H9 (cell line): ENCODE data around the gene RPL22. TPM values are rescaled to one million over a fixed set of nuclear protein-coding genes. Genes with fewer than 3 reads are reported as not detected.
A peak's percentile ranks its signal among the peaks of the same experiment; 100 is the strongest.

Source experiments
- DNase-seq: peaks from one replicate; pipeline ENCODE4 v3.0.0-alpha.2; 2017
- H2AFZ ChIP-seq: one replicate; pipeline ENCODE4 v1.6.1; 2013; ENCODE audit warnings: mild to moderate bottlenecking, low read length, control low read depth, moderate library complexity
- H2AK5ac ChIP-seq: 2 replicates; pipeline ENCODE4 v1.6.1; 2013; ENCODE audit warnings: low read length, control low read depth, mixed read lengths; ENCODE audit not compliant: insufficient read length
- H2BK120ac ChIP-seq: one replicate; pipeline ENCODE4 v1.6.1; 2013; ENCODE audit warnings: low read depth, mild to moderate bottlenecking, low read length, control low read depth, inconsistent platforms; ENCODE audit not compliant: poor library complexity, severe bottlenecking
- H2BK12ac ChIP-seq: 2 replicates; pipeline ENCODE4 v1.6.1; 2013; ENCODE audit warnings: low read length, control low read depth, mixed read lengths, low read depth; ENCODE audit not compliant: insufficient read length
- H2BK15ac ChIP-seq: 2 replicates; pipeline ENCODE4 v1.6.1; 2013; ENCODE audit warnings: low read depth, low read length, control low read depth
- H2BK20ac ChIP-seq: one replicate; pipeline ENCODE4 v1.6.1; 2013; ENCODE audit warnings: low read depth, mild to moderate bottlenecking, low read length, control low read depth, inconsistent platforms; ENCODE audit not compliant: poor library complexity, severe bottlenecking
- H2BK5ac ChIP-seq: 2 replicates; pipeline ENCODE4 v1.6.1; 2013; ENCODE audit warnings: low read length, control low read depth, mixed read lengths; ENCODE audit not compliant: insufficient read length
- H3K14ac ChIP-seq: 2 replicates; pipeline ENCODE4 v1.6.1; 2013; ENCODE audit warnings: low read length, control low read depth; ENCODE audit not compliant: insufficient read depth
- H3K18ac ChIP-seq: 2 replicates; pipeline ENCODE4 v1.6.1; 2013; ENCODE audit warnings: low read depth, mild to moderate bottlenecking, mixed read lengths, low read length, control low read depth; ENCODE audit not compliant: insufficient read length
- H3K23ac ChIP-seq: 2 replicates; pipeline ENCODE4 v1.6.1; 2013; ENCODE audit warnings: low read length, control low read depth, mixed read lengths, low read depth; ENCODE audit not compliant: insufficient read length
- H3K23me2 ChIP-seq: 2 replicates; pipeline ENCODE4 v1.6.1; 2013; ENCODE audit warnings: low read depth, mild to moderate bottlenecking, mixed read lengths, low read length, control low read depth; ENCODE audit not compliant: insufficient read length, poor library complexity, severe bottlenecking
- H3K27ac ChIP-seq: 2 replicates; pipeline ENCODE4 v1.5.1; 2013; ENCODE audit warnings: low read length, control low read depth, mixed read lengths, low read depth; ENCODE audit not compliant: insufficient read length
- H3K27me3 ChIP-seq: 2 replicates; pipeline ENCODE4 v1.6.1; 2013; ENCODE audit warnings: low read length, control low read depth, inconsistent platforms; ENCODE audit not compliant: insufficient read depth
- H3K4ac ChIP-seq: 2 replicates; pipeline ENCODE4 v1.6.1; 2013; ENCODE audit warnings: low read depth, mild to moderate bottlenecking, control low read depth, inconsistent platforms, low read length, moderate library complexity
- H3K4me1 ChIP-seq: 2 replicates; pipeline ENCODE4 v1.6.1; 2013; ENCODE audit warnings: low read length, control low read depth, inconsistent platforms; ENCODE audit not compliant: insufficient read depth
- H3K4me2 ChIP-seq: 2 replicates; pipeline ENCODE4 v1.6.1; 2013; ENCODE audit warnings: low read length, control low read depth, mixed read lengths; ENCODE audit not compliant: insufficient read length, insufficient read depth
- H3K56ac ChIP-seq: 2 replicates; pipeline ENCODE4 v1.6.1; 2013; ENCODE audit warnings: low read depth, mild to moderate bottlenecking, mixed read lengths, low read length, control low read depth; ENCODE audit not compliant: insufficient read length
- H3K79me1 ChIP-seq: 2 replicates; pipeline ENCODE4 v1.6.1; 2013; ENCODE audit warnings: low read depth, mild to moderate bottlenecking, moderate library complexity, low read length, control low read depth, inconsistent platforms; ENCODE audit not compliant: insufficient read depth, poor library complexity, severe bottlenecking
- H3K79me2 ChIP-seq: 2 replicates; pipeline ENCODE4 v1.6.1; 2013; ENCODE audit warnings: low read length, control low read depth, inconsistent platforms; ENCODE audit not compliant: insufficient read depth
- H3K9ac ChIP-seq: 2 replicates; pipeline ENCODE4 v1.6.1; 2013; ENCODE audit warnings: low read length, control low read depth, mixed read lengths; ENCODE audit not compliant: insufficient read length; ENCODE audit errors: extremely low read depth
- H3K9me3 ChIP-seq: one replicate; pipeline ENCODE4 v1.6.1; 2013; ENCODE audit warnings: low read depth, low read length, inconsistent platforms; ENCODE audit not compliant: control insufficient read depth
- H3T11ph ChIP-seq: one replicate; pipeline ENCODE4 v1.6.1; 2013; ENCODE audit warnings: mild to moderate bottlenecking, low read length, control low read depth, inconsistent platforms
- H4K20me1 ChIP-seq: one replicate; pipeline ENCODE4 v1.6.1; 2013; ENCODE audit not compliant: control insufficient read depth, insufficient read length, insufficient read depth
- H4K5ac ChIP-seq: 2 replicates; pipeline ENCODE4 v1.6.1; 2013; ENCODE audit warnings: low read depth, mild to moderate bottlenecking, mixed read lengths, low read length, control low read depth; ENCODE audit not compliant: insufficient read length
- H4K8ac ChIP-seq: replicated peaks from 2 replicates; pipeline ENCODE4 v1.6.1; 2013; ENCODE audit warnings: low read length, control low read depth, mixed read lengths, low read depth; ENCODE audit not compliant: insufficient read length
- H4K91ac ChIP-seq: 2 replicates; pipeline ENCODE4 v1.6.1; 2013; ENCODE audit warnings: low read depth, mild to moderate bottlenecking, moderate library complexity, mixed read lengths, low read length, control low read depth; ENCODE audit not compliant: insufficient read length
- H3K27ac Mint-ChIP-seq, 3 experiments: 2 replicates in 2 of 3; 3 replicates in 1 of 3; pipeline ENCODE4 v1.8.0; 2020 to 2021; ENCODE audit warnings: mixed read lengths in 3 of 3, mild to moderate bottlenecking in 1 of 3, moderate library complexity in 1 of 3
- H3K27me3 Mint-ChIP-seq: 2 replicates; pipeline ENCODE4 v1.8.0; 2021; ENCODE audit warnings: low read depth, mild to moderate bottlenecking, moderate library complexity, mixed read lengths
- H3K36me3 Mint-ChIP-seq, 3 experiments: 2 replicates in 2 of 3; 3 replicates in 1 of 3; pipeline ENCODE4 v1.8.0; 2020 to 2021; ENCODE audit warnings: low read depth in 3 of 3, mixed read lengths in 3 of 3; ENCODE audit not compliant: insufficient read depth in 1 of 3
- H3K4me1 Mint-ChIP-seq, 2 experiments: 2 replicates each; pipeline ENCODE4 v1.8.0; 2020; ENCODE audit warnings: mixed read lengths in 2 of 2
- H3K4me3 Mint-ChIP-seq, 2 experiments: 2 replicates in 1 of 2; 3 replicates in 1 of 2; pipeline ENCODE4 v1.8.0; 2020 to 2021; ENCODE audit warnings: mild to moderate bottlenecking in 2 of 2, mixed read lengths in 2 of 2, moderate library complexity in 1 of 2
- H3K9me3 Mint-ChIP-seq, 2 experiments: 2 replicates in 1 of 2; 3 replicates in 1 of 2; pipeline ENCODE4 v1.8.0; 2020; ENCODE audit warnings: mild to moderate bottlenecking in 2 of 2, mixed read lengths in 2 of 2, moderate library complexity in 1 of 2
- WGBS: extraction: QIAGEN DNeasy Blood & Tissue Kit; methylation state at CpG from one replicate; pipeline ENCODE4 v1.1.7; 2013; ENCODE audit warnings: missing lambda C conversion rate, low lambda C conversion rate, mixed read lengths; ENCODE audit not compliant: insufficient read length; ENCODE audit errors: extremely low coverage; 5-methylcytosine and 5-hydroxymethylcytosine counted together
- total RNA-seq: library from RNA; stranded (reverse); gene quantifications from 2 replicates; pipeline ENCODE4 v1.2.1, GENCODE V29; 2021
- TF ChIP-seq, protein P1 (sequence below): fragments of 200-600 bp; sonication (generic); conservative IDR thresholded peaks from 3 replicates; pipeline ENCODE4 v1.8.0; 2021; ENCODE audit warnings: antibody characterized with exemption, mild to moderate bottlenecking

RPL22 gene
- total RNA-seq, 1 experiment from 2014 or later: 582 TPM

DNA sequence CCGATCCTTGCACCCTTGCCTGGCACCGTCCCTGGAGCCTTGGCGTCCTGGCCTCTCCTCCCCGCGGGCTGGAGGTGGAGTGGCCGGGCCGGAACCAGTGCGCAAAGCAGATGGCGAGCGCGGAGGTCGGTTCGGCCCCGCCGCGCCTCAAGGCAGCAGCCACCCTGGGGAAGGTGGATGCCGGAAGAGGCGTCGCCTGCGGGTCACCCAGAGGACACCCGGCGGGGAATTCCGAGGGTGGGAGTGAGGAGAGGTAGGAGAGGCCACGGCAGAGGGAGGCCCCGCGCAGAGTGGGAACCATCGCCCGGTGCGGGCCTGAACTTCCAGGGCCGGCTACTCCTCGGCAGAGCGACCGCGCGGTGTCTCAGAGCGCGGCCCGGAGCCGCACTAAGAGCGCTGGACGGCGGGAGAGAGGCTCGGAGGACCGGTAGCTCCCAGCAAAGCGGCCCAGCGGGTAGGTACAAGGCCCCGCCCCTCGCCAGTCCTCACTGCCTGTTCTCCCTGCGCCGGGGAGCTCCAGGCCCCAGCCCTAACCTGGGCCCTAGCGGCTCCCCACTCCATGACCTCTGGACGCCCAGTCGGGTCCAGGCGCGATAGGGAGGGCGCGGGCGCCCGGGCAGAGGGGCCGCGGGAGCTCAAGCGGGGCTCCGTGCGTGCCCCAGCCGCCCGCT is 6.6 kb upstream of the RPL22 start, which contains the start of gene RNF207:
RNF207 (plus strand) TSS at position 271 of the 671 bp plus-strand sequence. CDS start 417 bp downstream, outside the sequence.
- Histone ChIP-seq H3K56ac (no peak within 1 kb of the TSS), H2AK5ac (no peak within 1 kb of the TSS), H3K23me2 (peaks cover 19% of the 10 kb centered on the region), H3K23ac (no peak within 1 kb of the TSS), H3K79me2 (no peaks in the 10 kb centered on the region), H3K4me2 (peak within 1 kb of the TSS; percentile 51), H2BK12ac (no peak within 1 kb of the TSS), H2BK15ac (no peak within 1 kb of the TSS; the same call in 1 of the 2 replicates), H2BK5ac (no peak within 1 kb of the TSS), H3K18ac (no peak within 1 kb of the TSS), H3K27me3 (no peaks in the 10 kb centered on the region; the same call in 1 of the 2 replicates), H3K4ac (no peak within 1 kb of the TSS), H3K14ac (no peak within 1 kb of the TSS), H2BK120ac (no peak within 1 kb of the TSS), H4K5ac (no peak within 1 kb of the TSS), H3K9ac (no peak within 1 kb of the TSS), H2AFZ (no peak within 1 kb of the TSS), H3K9me3 (no peaks in the 10 kb centered on the region), H3K27ac (peak within 1 kb of the TSS; percentile 8), H3K79me1 (no peaks in the 10 kb centered on the region), H2BK20ac (no peak within 1 kb of the TSS), H3K4me1 (no peaks in the 10 kb centered on the region), H4K20me1 (no peaks in the 10 kb centered on the region), H4K91ac (no peak within 1 kb of the TSS), H4K8ac (no peak within 1 kb of the TSS), H3T11ph (no peak within 1 kb of the TSS)
- TF ChIP-seq, protein P1, sequence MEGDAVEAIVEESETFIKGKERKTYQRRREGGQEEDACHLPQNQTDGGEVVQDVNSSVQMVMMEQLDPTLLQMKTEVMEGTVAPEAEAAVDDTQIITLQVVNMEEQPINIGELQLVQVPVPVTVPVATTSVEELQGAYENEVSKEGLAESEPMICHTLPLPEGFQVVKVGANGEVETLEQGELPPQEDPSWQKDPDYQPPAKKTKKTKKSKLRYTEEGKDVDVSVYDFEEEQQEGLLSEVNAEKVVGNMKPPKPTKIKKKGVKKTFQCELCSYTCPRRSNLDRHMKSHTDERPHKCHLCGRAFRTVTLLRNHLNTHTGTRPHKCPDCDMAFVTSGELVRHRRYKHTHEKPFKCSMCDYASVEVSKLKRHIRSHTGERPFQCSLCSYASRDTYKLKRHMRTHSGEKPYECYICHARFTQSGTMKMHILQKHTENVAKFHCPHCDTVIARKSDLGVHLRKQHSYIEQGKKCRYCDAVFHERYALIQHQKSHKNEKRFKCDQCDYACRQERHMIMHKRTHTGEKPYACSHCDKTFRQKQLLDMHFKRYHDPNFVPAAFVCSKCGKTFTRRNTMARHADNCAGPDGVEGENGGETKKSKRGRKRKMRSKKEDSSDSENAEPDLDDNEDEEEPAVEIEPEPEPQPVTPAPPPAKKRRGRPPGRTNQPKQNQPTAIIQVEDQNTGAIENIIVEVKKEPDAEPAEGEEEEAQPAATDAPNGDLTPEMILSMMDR: no peak
- Mint-ChIP-seq H3K27ac (no peak within 1 kb of the TSS; a peak in 1 of 7 replicates), H3K36me3 (no peaks in the 10 kb centered on the region), H3K4me1 (peaks cover 8 to 26% of the 10 kb centered on the region in 2 experiments), H3K27me3 (peaks cover 43% of the 10 kb centered on the region), H3K4me3 (peak within 1 kb of the TSS; percentile 54 to 74), H3K9me3 (no peaks in the 10 kb centered on the region)
- no CpG with 5 or more reads among the region's 66 CpGs for WGBS
- peak; percentile 87 for DNase-seq
